ENCODE data around the gene FAM83C.
A peak's percentile ranks its signal among the peaks of the same experiment; 100 is the strongest.
"Not testable (repeated sequence)": the region's sequence is repeated elsewhere in the genome, so short reads cannot be mapped to it uniquely, and the experiment has no call there.

FAM83C gene

DNA sequence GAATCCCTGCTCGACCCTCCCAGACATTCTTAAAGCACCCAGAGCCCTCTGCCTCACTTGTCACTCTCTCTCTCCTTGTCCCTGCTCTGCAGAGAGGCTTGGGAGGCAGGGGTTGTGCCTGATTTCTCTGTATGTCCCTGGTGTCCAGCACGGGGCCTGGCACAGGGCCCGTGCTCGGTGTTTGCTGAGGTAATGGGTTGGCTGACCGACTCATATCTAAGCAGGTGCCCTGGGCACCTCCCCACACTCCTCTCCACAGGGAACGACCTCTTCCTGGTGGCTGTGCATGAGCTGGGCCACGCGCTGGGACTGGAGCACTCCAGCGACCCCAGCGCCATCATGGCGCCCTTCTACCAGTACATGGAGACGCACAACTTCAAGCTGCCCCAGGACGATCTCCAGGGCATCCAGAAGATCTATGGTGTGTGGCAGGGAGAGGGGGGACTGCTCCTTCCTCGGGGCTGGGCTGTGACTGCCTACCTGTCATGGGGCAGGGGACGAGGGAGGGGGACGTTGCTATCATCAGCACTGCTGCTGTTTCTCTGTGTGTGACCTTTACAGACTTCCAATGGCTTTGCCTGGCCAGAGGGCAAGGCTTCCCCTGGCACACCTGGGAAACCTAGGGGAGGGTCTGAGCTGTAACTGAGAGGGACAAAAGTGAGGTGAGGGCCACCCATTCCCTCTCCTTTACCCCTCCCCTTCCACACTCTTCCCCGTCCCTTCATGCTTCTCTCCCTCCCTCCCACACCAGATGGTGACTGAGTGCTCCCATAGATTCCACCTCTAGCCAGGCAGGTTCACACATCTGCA lies 28.5 kb downstream of the FAM83C start:
- peak; percentile 55 for DNase-seq

DNA sequence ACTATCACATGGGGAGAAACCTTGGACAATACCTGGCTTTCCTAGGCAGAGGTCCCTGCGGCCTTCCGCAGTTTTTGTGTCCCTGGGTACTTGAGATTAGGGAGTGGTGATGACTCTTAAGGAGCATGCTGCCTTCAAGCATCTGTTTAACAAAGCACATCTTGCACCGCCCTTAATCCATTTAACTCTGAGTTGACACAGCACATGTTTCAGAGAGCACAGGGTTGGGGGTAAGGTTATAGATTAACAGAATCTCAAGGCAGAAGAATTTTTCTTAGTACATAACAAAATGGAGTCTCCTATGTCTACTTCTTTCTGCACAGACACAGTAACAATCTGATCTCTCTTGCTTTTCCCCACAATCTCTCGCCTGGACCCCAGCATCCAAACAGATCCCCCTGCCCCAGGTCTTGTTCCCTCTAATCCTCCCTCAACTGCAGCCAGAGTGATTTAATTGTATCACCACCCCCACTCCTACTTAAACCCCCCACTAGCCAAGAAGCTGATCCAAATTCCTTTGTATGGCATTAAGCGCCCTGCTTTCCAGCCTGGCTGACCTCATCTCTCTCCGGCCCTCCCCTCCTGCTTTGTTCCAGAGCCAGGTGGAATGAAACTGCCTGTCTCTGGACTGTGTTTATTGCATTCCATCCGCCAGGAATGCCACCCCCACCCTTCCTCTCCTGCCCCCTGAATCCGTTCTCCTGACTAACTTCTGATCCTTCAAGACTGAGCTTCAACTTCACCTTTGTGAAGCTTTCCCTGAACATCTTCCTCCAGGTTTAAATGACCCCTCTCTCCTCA lies 29.3 kb downstream of the FAM83C start:
- peak; percentile 9 for DNase-seq

DNA sequence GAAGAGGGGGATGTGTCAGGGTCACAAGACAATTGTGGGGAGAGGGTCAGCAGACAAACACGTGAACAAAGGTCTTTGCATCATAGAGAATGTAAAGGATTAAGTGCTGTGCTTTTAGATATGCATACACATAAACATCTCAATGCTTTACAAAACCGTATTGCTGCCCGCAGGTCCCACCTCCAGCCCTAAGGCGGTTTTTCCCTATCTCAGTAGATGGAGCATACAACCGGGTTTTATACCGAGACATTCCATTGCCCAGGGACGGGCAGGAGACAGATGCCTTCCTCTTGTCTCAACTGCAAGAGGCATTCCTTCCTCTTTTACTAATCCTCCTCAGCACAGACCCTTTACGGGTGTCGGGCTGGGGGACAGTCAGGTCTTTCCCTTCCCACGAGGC lies 29.9 kb downstream of the FAM83C start:
- not testable (repeated sequence) for DNase-seq

DNA sequence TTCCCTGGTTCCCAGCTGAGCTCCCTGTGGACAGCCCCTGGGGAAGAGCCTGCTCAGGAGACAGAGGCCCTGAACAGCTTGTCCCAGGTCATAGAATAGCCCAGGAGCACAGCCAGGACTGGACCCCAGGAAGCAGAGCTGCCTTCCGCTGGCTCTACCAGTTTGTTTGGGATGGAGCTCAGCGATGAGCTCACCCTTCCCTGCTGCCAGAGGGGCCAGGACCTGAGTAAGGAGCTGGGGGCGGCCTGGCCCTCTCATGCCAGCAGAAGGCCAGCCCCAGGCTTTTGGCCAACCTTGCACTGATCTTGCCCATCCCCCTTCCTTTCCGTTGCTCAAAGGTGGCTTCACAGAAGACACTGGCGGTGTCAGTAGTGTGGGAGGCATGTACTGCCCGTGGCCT lies 31.8 kb downstream of the FAM83C start:
- DNase-seq = no peak

- no peak for DNase-seq
Observed at GRCh38 chr20:35257175-35257909, 34.9 kb downstream of the FAM83C start.

GRCh38 chr20:35254448-35254999 lies 37.7 kb downstream of the FAM83C start:
- DNase-seq = no peak

DNA sequence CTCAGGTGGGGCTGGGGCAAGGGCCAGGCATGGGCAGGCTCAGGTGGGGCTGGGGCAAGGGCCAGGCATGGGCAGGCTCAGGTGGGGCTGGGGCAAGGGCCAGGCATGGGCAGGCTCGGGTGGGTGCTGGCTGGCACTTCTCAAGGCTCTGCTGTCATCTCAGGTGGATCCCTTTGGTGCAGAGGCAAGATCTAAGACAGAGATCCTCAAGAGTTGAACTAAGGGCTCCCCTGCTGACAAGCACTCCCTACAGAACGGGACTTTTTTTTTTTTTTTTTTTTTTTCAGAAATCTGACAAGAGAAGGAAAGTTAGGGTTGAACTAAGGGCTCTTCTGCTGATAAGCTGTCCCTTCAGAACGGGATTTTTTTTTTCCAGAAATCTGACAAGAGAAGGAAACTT lies 39.2 kb downstream of the FAM83C start:
- DNase-seq = no peak

DNA sequence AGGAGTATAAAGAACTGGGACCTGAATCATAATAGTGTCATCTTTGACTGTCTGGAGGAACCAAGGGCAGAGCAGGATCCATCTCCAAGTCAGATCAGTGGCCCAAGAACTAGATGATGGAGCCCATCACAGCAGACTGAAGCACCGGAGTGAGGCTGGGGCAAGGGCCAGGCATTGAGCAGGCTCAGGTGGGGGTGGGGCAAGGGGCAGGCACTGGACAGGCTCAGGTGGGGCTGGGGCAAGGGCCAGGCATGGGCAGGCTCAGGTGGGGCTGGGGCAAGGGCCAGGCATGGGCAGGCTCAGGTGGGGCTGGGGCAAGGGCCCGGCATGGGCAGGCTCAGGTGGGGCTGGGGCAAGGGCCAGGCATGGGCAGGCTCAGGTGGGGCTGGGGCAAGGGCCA lies 39.6 kb downstream of the FAM83C start:
- not testable (repeated sequence) for DNase-seq

DNA sequence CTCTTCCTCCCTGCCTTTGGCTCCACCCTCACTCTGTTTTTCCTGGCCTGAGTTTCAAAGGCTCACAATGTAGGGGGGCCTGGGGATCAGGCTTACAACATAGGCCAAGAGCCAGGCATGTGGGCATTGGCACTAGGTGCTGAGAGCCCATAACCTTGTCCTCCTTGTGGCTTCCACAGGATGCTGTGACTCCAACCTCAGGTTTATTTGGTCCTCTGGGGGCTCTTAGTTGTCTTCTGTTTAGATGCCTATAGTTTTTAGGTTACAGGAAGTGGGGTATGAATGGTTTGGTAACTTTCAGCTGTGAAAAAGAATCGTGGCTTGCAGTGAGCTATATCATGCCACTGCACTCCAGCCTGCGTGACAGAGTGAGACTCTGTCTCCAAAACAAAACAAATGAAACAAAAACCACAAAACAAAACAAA lies 40.2 kb downstream of the FAM83C start:
- no peak for DNase-seq

DNA sequence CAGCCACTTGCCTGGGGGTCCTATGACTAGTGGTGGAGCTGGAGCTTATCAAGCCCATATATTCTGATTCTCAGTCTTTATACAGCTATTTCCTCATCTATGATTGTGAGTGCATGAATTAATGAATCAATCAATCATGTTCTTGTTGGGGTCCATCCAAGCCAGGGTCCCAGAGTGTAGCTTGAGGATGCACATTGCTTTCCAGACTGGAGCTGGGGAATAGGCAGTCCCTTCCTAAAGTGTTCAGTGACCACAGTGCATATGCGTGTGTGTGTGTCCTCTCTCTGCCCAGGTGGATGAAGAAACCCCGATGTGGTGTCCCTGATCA lies 40.6 kb downstream of the FAM83C start:
- DNase-seq = no peak

DNA sequence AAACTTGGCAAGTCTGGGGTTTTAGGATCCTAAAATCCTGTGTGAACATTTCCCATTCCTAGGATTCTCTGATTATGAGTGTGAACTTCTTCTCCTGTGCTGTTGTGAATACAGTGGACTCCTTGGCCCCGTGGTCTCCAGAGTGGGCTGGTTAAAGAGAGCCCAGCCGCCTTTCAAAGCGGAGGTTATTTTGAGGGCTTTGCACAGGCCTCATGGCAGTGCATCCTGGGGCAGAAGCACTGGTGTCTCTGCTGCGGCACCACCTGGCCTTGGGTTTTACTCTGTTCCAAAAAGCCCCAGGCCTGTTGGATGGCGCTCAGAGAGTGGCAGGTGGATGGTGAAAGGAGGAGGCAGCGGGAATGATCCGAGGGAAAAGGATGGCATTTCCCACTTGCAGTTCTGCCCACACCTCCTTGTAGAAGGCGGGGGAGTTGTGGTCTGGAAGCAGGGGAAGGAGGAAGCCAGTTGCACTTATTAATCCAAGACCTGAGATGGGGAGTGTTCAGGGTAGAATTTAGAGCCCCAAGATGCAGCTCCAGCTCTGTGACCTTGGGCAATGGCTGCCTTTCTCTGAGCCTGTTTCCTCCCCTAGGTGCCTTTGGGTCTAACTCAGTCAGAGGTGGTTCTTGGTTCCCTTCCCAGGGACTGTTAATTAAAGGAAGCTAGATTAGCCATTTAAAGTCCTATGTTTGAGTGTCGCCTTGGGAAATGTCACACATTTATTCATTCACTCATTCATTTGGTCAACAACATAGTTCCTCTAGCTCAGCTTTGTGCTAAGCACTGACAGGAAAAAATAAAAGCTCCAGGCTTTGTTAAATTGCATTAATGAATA lies 43.4 kb downstream of the FAM83C start:
- DNase-seq = no peak

DNA sequence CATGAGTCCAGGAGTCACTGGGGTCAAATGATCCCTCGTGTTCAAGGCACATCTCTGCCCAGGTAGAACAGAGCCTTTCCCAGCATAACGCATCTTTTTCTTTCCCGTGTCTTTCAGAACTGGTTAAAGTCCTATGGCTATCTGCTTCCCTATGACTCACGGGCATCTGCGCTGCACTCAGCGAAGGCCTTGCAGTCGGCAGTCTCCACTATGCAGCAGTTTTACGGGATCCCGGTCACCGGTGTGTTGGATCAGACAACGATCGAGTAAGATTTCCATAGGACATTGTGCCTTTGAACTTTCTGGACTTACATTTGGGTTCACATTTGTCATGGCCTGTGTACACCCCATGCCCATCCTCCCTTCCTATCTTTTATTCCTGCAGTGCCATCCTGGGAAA lies 45.5 kb downstream of the FAM83C start:
- no peak for DNase-seq

DNA sequence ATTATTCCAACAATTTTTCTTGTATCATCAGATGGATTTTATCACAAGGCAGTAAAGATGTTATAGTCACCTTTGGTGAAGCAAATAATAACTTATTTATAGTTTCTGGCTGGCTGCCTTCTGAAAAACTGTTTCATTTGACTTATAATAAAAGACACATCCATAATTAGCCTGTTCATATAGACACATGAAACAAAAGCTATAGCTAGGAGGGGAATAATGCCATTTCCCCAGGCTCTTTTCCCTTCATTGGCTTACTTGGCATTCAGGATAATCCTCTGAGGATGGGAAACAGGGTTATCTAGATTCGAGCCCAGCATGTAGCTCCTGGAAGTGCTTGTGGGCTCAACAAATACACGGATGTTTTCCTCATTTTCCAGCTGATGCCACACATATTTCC lies 48.2 kb downstream of the FAM83C start:
- DNase-seq = no peak

DNA sequence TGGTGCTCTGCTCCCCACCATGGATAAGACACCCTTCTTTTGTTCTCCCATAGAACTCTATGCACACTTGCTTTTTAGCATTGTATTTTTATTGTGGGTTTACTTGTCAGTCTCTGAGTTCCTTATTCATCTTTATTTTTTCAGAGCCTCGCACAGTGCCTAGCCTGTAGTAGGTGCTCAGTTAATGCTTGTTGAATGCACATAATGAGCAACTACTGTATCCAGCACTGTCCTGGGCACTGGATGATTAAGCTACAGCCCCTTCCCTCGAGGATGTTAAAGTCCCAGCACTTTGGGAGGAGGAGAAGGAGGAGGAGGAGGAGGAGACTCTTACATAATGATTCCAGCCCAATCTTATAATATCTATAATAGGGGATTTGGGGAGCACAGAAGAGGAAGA lies 48.9 kb downstream of the FAM83C start:
- no peak for DNase-seq

- DNase-seq = no peak
Observed at GRCh38 chr20:35240811-35241293, 51.4 kb downstream of the FAM83C start.

DNA sequence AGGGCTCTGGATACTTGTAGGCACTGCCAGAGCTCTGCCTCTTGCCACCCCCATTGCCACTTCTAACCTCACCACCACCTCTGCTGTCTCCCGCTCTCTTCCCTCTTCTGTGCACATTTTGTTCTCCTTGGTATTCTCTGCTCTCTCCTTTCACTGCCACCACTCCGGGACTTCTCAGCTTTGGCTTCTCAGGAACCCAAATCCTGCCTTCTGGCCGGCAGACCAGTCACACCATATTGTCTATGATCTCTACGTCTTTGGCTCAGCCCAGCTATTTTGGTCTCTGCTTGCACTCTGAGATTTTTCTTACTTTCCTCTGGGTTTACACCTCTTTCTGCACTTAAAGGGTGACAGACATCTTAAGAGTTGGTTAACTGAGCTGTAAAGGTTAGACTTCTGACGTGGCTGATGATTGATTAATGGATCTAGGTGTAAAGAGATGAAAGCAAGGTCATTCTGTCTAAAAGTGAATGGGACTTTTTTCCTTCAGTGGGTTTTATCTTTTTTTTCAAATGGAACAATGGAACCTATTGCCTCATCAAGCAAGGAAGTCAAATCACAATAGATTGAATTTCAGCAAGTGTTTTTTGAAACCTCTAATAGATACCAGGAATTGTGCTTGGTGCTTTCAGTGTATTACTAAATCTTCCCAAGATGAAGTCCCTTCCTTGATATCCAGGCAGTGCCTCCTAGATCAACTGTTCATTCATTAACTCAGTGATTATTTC lies 52.0 kb downstream of the FAM83C start:
- DNase-seq = no peak

GRCh38 chr20:35238735-35239134 lies 53.5 kb downstream of the FAM83C start:
- no peak for DNase-seq

- no peak for DNase-seq
Observed at GRCh38 chr20:35238170-35238569, 54.1 kb downstream of the FAM83C start.

- DNase-seq = no peak
Observed at GRCh38 chr20:35237486-35237885, 54.7 kb downstream of the FAM83C start.

- DNase-seq = peak; percentile 78
Observed at GRCh38 chr20:35235881-35236280, 56.3 kb downstream of the FAM83C start.

Data from NCI-H2029 (cell line).